Activated CD4-positive, alpha-beta T cell treated with anti-CD3 and anti-CD28 coated beads, Interleukin-2, amount 50 U/mL, for 48 hours (primary cell): ENCODE data around the gene FOSL2.
A peak's percentile ranks its signal among the peaks of the same experiment; 100 is the strongest.
"Not testable (repeated sequence)": the region's sequence is repeated elsewhere in the genome, so short reads cannot be mapped to it uniquely, and the experiment has no call there.

Experiments used
- DNase-seq, 2 experiments: peaks; one replicate each; pipeline ENCODE4 v3.0.0-alpha.2; 2020

Gene FOSL2

GRCh38 chr2:28357948-28358667 is 34.5 kb upstream of the FOSL2 start:
- DNase-seq, result peak in 1 of 2 experiments; percentile 20

- peak; percentile 26 to 36 for DNase-seq
These were observed 33.9 kb upstream of the FOSL2 start for GRCh38 chr2:28358668-28359201.

GRCh38 chr2:28359222-28360057 is 33.2 kb upstream of the FOSL2 start:
- DNase-seq, result peak; percentile 77 to 86

GRCh38 chr2:28360058-28360717 is 32.5 kb upstream of the FOSL2 start:
- DNase-seq, result no peak

- peak; percentile 32 to 42 for DNase-seq
These were observed 31.9 kb upstream of the FOSL2 start for GRCh38 chr2:28360718-28361293.

GRCh38 chr2:28361991-28362710 is 30.5 kb upstream of the FOSL2 start:
- no peak for DNase-seq

GRCh38 chr2:28362991-28363521 is 29.6 kb upstream of the FOSL2 start:
- no peak for DNase-seq

- DNase-seq, result no peak
These were observed 28.9 kb upstream of the FOSL2 start for GRCh38 chr2:28363686-28364280.

GRCh38 chr2:28364610-28365009 is 28.0 kb upstream of the FOSL2 start:
- DNase-seq, result no peak

- DNase-seq, result no peak
These were observed 27.5 kb upstream of the FOSL2 start for GRCh38 chr2:28365158-28365557.

- no peak for DNase-seq
These were observed 26.5 kb upstream of the FOSL2 start for GRCh38 chr2:28366149-28366495.

GRCh38 chr2:28366496-28367282 is 26.0 kb upstream of the FOSL2 start:
- peak; percentile 59 to 64 for DNase-seq

- DNase-seq, result no peak
These were observed 24.8 kb upstream of the FOSL2 start for GRCh38 chr2:28367667-28368356.

GRCh38 chr2:28368357-28368798 is 24.3 kb upstream of the FOSL2 start:
- no peak for DNase-seq

GRCh38 chr2:28369358-28369757 is 23.3 kb upstream of the FOSL2 start:
- no peak for DNase-seq

GRCh38 chr2:28370354-28370753 is 22.3 kb upstream of the FOSL2 start:
- DNase-seq, result no peak

- DNase-seq, result not testable (repeated sequence)
These were observed 20.9 kb upstream of the FOSL2 start for GRCh38 chr2:28371728-28372127.

GRCh38 chr2:28373854-28374253 is 18.8 kb upstream of the FOSL2 start:
- no peak for DNase-seq

- no peak for DNase-seq
These were observed 18.3 kb upstream of the FOSL2 start for GRCh38 chr2:28374331-28374730.

GRCh38 chr2:28375236-28375635 is 17.4 kb upstream of the FOSL2 start:
- DNase-seq, result no peak
